ENCODE data around the gene ELMOD1.

Gene ELMOD1

GRCh38 chr11:107651672-107652071 lies 60.7 kb downstream of the ELMOD1 start:
- DNase-seq = no peak

GRCh38 chr11:107653076-107653475 lies 62.1 kb downstream of the ELMOD1 start:
- no peak for DNase-seq

- DNase-seq = no peak
These were observed 64.7 kb downstream of the ELMOD1 start for GRCh38 chr11:107655602-107656001.

- DNase-seq = no peak
These were observed 68.4 kb downstream of the ELMOD1 start for GRCh38 chr11:107659310-107659709.

- DNase-seq = no peak
These were observed 69.1 kb downstream of the ELMOD1 start for GRCh38 chr11:107660066-107660465.

GRCh38 chr11:107661656-107662055 lies 70.7 kb downstream of the ELMOD1 start:
- no peak for DNase-seq

- DNase-seq = no peak
These were observed 74.1 kb downstream of the ELMOD1 start for GRCh38 chr11:107665018-107665417.

GRCh38 chr11:107666911-107667613 lies 76.1 kb downstream of the ELMOD1 start:
- no peak for DNase-seq

GRCh38 chr11:107669191-107669740 lies 78.3 kb downstream of the ELMOD1 start:
- no peak for DNase-seq

GRCh38 chr11:107669893-107670601 lies 79.1 kb downstream of the ELMOD1 start:
- no peak for DNase-seq

GRCh38 chr11:107675902-107676301 lies 85.0 kb downstream of the ELMOD1 start:
- DNase-seq = no peak

- no peak for DNase-seq
These were observed 85.5 kb downstream of the ELMOD1 start for GRCh38 chr11:107676336-107677057.

GRCh38 chr11:107677924-107678631 lies 87.1 kb downstream of the ELMOD1 start:
- DNase-seq = no peak

GRCh38 chr11:107678632-107678971 lies 87.7 kb downstream of the ELMOD1 start:
- DNase-seq = no peak

GRCh38 chr11:107679255-107680024 lies 88.5 kb downstream of the ELMOD1 start:
- no peak for DNase-seq

GRCh38 chr11:107682171-107682570 lies 91.2 kb downstream of the ELMOD1 start:
- no peak for DNase-seq

GRCh38 chr11:107682572-107682971 lies 91.6 kb downstream of the ELMOD1 start:
- no peak for DNase-seq

- no peak for DNase-seq
These were observed 92.1 kb downstream of the ELMOD1 start for GRCh38 chr11:107683061-107683460.

GRCh38 chr11:107683807-107684206 lies 92.9 kb downstream of the ELMOD1 start:
- DNase-seq = no peak

GRCh38 chr11:107688322-107688918 lies 97.5 kb downstream of the ELMOD1 start:
- DNase-seq = no peak

GRCh38 chr11:107689317-107690202 lies 98.6 kb downstream of the ELMOD1 start:
- peak; percentile 54 for DNase-seq

Measured in stimulated activated CD4-positive, alpha-beta T cell treated with anti-CD3 and anti-CD28 coated beads, Interleukin-12 subunit alpha, Interleukin-12 subunit beta, amount 100 ng/mL, for 4 hours (primary cell).